Adrenal gland (tissue), 12 donors: Measurements from ENCODE around the gene OR9A4. TPM values are rescaled to one million over a fixed set of nuclear protein-coding genes. Genes with fewer than 3 reads are reported as not detected.
"Not testable (repeated sequence)": the region's sequence is repeated elsewhere in the genome, so short reads cannot be mapped to it uniquely, and the experiment has no call there.

Experiments
- DNase-seq, 7 donors: peaks; one replicate each; pipeline ENCODE4 v3.0.0-alpha.2; 2019 to 2020
- H3K27ac ChIP-seq, 5 donors: fragments of 200-600 bp; sonication (generic) in 4 of 5; 1 replicate in 3 of 5; 2 replicates in 2 of 5; pipeline versions ENCODE4 v1.5.1 to v1.8.0; 2016 to 2020; ENCODE audit warnings: mild to moderate bottlenecking in 1 of 5
- H3K27me3 ChIP-seq: fragments of 200-600 bp; 2 replicates; pipeline ENCODE4 v1.8.0; 2021
- H3K36me3 ChIP-seq, 2 donors: fragments of 200-600 bp; replicated peaks in 1 of 2; 1 replicate in 1 of 2; 2 replicates in 1 of 2; pipeline versions ENCODE4 v1.5.1 to v1.8.0; 2018 to 2022
- H3K4me1 ChIP-seq, 2 donors: fragments of 200-600 bp; replicated peaks in 1 of 2; 1 replicate in 1 of 2; 2 replicates in 1 of 2; pipeline versions ENCODE4 v1.5.1 to v1.8.0; 2018 to 2021
- H3K4me3 ChIP-seq, 4 donors: fragments of 200-600 bp; sonication (generic) in 3 of 4; one replicate each; pipeline ENCODE4 v1.5.1; 2016 to 2018
- H3K9me3 ChIP-seq, 3 donors: fragments of 200-600 bp; sonication (generic) in 1 of 3; replicated peaks in 1 of 3; 1 replicate in 2 of 3; 2 replicates in 1 of 3; pipeline versions ENCODE4 v1.5.1 to v1.8.0; 2016 to 2021
- POLR2A ChIP-seq, 2 donors: fragments of 450-650 bp; IDR thresholded peaks; one replicate each; pipeline ENCODE4 v1.6.1; 2017; ENCODE audit warnings: antibody characterized with exemption in 2 of 2, mild to moderate bottlenecking in 2 of 2, moderate library complexity in 1 of 2
- WGBS, 4 donors: extraction: QIAGEN DNeasy Blood & Tissue Kit in 2 of 4; methylation state at CpG; one replicate each; pipeline versions ENCODE4 v1.1.5 to v1.1.7; 2013 to 2017; 5-methylcytosine and 5-hydroxymethylcytosine counted together
- intact Hi-C, 2 donors: fragments of 100-400 bp; cut with DNase I; formaldehyde crosslinking; loops; one replicate each; pipeline versions ENCODE4 v1.14.1 to v1.15.0; 2022 to 2023
- polyA plus RNA-seq, 3 donors: library from polyadenylated mRNA; stranded (reverse); fragments of 200-250 nt in 2 of 3; fragments of 350-450 nt in 1 of 3; fragmentation: Illumina TruSeq in 1 of 3; extraction: RNeasy Lipid Tissue Mini Kit (QIAGEN cat#74804) in 1 of 3; gene quantifications; one replicate each; pipeline ENCODE4 v1.2.3, GENCODE V29; 2013 to 2014
- total RNA-seq, 9 donors: library from RNA; depleted of rRNA in 4 of 9; stranded (reverse); fragments of >200 nt in 4 of 9; fragments of 120-200 nt in 1 of 9; fragmentation: NEBNext Ultra II Directional in 1 of 9; extraction: Animal tissue kit (Norgen Biotek cat#: 25700) in 1 of 9; gene quantifications; one replicate each; pipeline versions ENCODE4 v1.1.0 to v1.2.4, GENCODE V29; 2013 to 2023
- TF ChIP-seq, protein P1 (sequence below), 6 experiments: fragments of 450-650 bp in 4 of 6; fragments of 200-600 bp in 2 of 6; sonication (generic) in 1 of 6; IDR thresholded peaks; 1 replicate in 5 of 6; 2 replicates in 1 of 6; pipeline versions ENCODE4 v1.5.1 to v1.8.0; 2016 to 2021; ENCODE audit warnings: antibody characterized with exemption in 6 of 6, mild to moderate bottlenecking in 2 of 6, moderate library complexity in 1 of 6
- donor health status: healthy with polysubstance abuse.
- donor health status: Bipolar disorder and iron deficiency.
- donor health status: DM: yes; HTN: yes; CAD: no.
- donor health status: DM: no; HTN: no; CAD: no.
- donor health status: DM: no; HTN: no; CAD: no.
- donor health status: DM: yes; HTN: yes; CAD: no.

OR9A4 gene
- total and polyA plus RNA-seq, 12 donors = 0.11 TPM; not detected in 11

DNA sequence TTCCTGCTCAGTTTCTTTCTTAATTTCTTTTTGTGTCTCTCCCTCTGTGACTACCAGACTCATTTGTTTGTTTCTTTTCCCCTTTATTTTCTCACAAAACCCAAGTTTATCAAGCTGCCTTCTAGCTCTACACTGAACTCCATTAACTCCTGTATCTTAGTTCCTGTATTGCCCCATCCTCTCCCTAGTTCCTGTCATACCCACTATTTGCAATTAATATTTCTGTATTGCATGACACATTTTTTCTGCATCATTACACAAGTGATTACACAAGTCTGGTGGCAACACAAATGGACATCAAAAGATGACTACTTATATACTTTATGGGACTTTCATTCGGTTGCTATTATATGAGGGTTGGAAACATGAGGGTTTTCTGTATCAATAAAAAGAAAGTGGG is 26.9 kb upstream of the OR9A4 start:
- no peaks in the 10 kb centered on the region for H3K36me3 ChIP-seq
- 67 to 89% (median 80%) methylated on average over 1 of the region's 1 CpG for WGBS, 4 donors
- H3K27ac ChIP-seq = no peak overlapping the region
- TF ChIP-seq POLR2A (IDR thresholded peaks at IDR 0.05) = no peak
- TF ChIP-seq, protein P1, sequence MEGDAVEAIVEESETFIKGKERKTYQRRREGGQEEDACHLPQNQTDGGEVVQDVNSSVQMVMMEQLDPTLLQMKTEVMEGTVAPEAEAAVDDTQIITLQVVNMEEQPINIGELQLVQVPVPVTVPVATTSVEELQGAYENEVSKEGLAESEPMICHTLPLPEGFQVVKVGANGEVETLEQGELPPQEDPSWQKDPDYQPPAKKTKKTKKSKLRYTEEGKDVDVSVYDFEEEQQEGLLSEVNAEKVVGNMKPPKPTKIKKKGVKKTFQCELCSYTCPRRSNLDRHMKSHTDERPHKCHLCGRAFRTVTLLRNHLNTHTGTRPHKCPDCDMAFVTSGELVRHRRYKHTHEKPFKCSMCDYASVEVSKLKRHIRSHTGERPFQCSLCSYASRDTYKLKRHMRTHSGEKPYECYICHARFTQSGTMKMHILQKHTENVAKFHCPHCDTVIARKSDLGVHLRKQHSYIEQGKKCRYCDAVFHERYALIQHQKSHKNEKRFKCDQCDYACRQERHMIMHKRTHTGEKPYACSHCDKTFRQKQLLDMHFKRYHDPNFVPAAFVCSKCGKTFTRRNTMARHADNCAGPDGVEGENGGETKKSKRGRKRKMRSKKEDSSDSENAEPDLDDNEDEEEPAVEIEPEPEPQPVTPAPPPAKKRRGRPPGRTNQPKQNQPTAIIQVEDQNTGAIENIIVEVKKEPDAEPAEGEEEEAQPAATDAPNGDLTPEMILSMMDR (IDR thresholded peaks at IDR 0.05) = no peak
- no peak for DNase-seq
- intact Hi-C loops = no loop called here
- H3K4me1 ChIP-seq = no peaks in the 10 kb centered on the region
- no peaks in the 10 kb centered on the region for H3K27me3 ChIP-seq
- no peak overlapping the region for H3K4me3 ChIP-seq
- no peaks in the 10 kb centered on the region for H3K9me3 ChIP-seq

DNA sequence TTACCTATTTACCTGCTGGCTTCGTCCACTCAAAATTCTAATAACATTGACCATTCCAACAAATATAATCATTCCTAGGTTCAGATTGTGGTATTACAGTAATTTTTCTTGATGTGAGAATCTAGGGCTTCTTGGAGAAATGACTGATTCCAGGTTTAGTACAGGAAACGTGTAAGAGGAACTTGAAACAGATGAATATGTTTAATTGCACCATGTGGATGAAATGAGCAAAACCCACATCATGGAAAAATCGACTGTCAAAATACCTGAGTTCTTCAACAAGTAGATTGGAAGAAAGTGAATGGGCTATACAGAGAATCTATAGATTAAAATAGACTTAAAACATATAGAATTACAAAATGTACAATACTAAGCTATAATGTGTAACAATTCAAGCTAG is 24.9 kb upstream of the OR9A4 start:
- no peak for TF ChIP-seq POLR2A (IDR thresholded peaks at IDR 0.05)
- TF ChIP-seq, protein P1 (IDR thresholded peaks at IDR 0.05) = no peak
- Histone ChIP-seq H3K27ac (no peak overlapping the region), H3K27me3 (no peaks in the 10 kb centered on the region), H3K4me1 (no peaks in the 10 kb centered on the region), H3K36me3 (no peaks in the 10 kb centered on the region), H3K4me3 (no peak overlapping the region), H3K9me3 (no peaks in the 10 kb centered on the region)
- 53 to 68% (median 65%) methylated on average over 3 of the region's 3 CpGs for WGBS, 4 donors
- intact Hi-C loops = no loop called here
- DNase-seq = no peak

- DNase-seq, intact Hi-C loops, H3K27ac ChIP-seq, H3K27me3 ChIP-seq, H3K9me3 ChIP-seq, H3K4me1 ChIP-seq, H3K4me3 ChIP-seq, H3K36me3 ChIP-seq: not testable (repeated sequence)
- 84 to 96% (median 94%) methylated on average over 3 of the region's 3 CpGs; no CpG with 5 or more reads in 1 of the 4 donors for WGBS, 4 donors
Observed at GRCh38 chr7:141899366-141899765, 16.8 kb upstream of the OR9A4 start.

- intact Hi-C loops = no loop called here
- no peaks in the 10 kb centered on the region for H3K27me3 ChIP-seq
- H3K4me3 ChIP-seq = no peak overlapping the region
- 74 to 78% (median 76%) methylated on average over 4 of the region's 4 CpGs for WGBS, 4 donors
- no peaks in the 10 kb centered on the region for H3K9me3 ChIP-seq
- no peaks in the 10 kb centered on the region for H3K4me1 ChIP-seq
- H3K27ac ChIP-seq = no peak overlapping the region
- H3K36me3 ChIP-seq = no peaks in the 10 kb centered on the region
- no peak for DNase-seq
- TF ChIP-seq, protein P1 (IDR thresholded peaks at IDR 0.05) = no peak
- no peak for TF ChIP-seq POLR2A (IDR thresholded peaks at IDR 0.05)
Observed at GRCh38 chr7:141906285-141906684, 9.9 kb upstream of the OR9A4 start.

GRCh38 chr7:141911391-141911790 is 4.8 kb upstream of the OR9A4 start:
- TF ChIP-seq, protein P1 (IDR thresholded peaks at IDR 0.05) = no peak
- TF ChIP-seq POLR2A (IDR thresholded peaks at IDR 0.05) = no peak
- intact Hi-C loops = no loop called here
- Histone ChIP-seq H3K27ac (no peak overlapping the region), H3K36me3 (no peaks in the 10 kb centered on the region), H3K4me3 (no peak overlapping the region), H3K4me1 (no peaks in the 10 kb centered on the region), H3K9me3 (no peaks in the 10 kb centered on the region), H3K27me3 (no peaks in the 10 kb centered on the region)
- DNase-seq = no peak
